ENCODE data around the gene SPEM1.

Gene SPEM1

GRCh38 chr17:7391307-7391706 is 28.8 kb upstream of the SPEM1 start:
- no peak overlapping the region for H3K9ac ChIP-seq (ENCODE audit: low read depth, low read length)
- peaks cover 6% of the 10 kb centered on the region; the same call in 1 of the 2 replicates for H3K4me1 ChIP-seq (ENCODE audit: insufficient read depth, low read length)
- H3K36me3 ChIP-seq (ENCODE audit: insufficient read depth, low read length) = peaks cover 3% of the 10 kb centered on the region; the same call in 1 of the 2 replicates
- H3K9me3 ChIP-seq (ENCODE audit: control insufficient read depth, insufficient read depth, low read length) = no peaks in the 10 kb centered on the region

GRCh38 chr17:7392696-7393612 is 27.2 kb upstream of the SPEM1 start:
- Histone ChIP-seq H3K36me3 (ENCODE audit: insufficient read depth, low read length) (peaks cover 3% of the 10 kb centered on the region; the same call in 1 of the 2 replicates), H3K9ac (ENCODE audit: low read depth, low read length) (peak overlapping the region; percentile 78; the same call in 1 of the 2 replicates), H3K4me1 (ENCODE audit: insufficient read depth, low read length) (peaks cover 6% of the 10 kb centered on the region; the same call in 1 of the 2 replicates), H3K9me3 (ENCODE audit: control insufficient read depth, insufficient read depth, low read length) (no peaks in the 10 kb centered on the region)

GRCh38 chr17:7393613-7394451 is 26.3 kb upstream of the SPEM1 start:
- Histone ChIP-seq H3K36me3 (ENCODE audit: insufficient read depth, low read length) (peaks cover 3% of the 10 kb centered on the region; the same call in 1 of the 2 replicates), H3K9me3 (ENCODE audit: control insufficient read depth, insufficient read depth, low read length) (no peaks in the 10 kb centered on the region), H3K4me1 (ENCODE audit: insufficient read depth, low read length) (peaks cover 6% of the 10 kb centered on the region; the same call in 1 of the 2 replicates), H3K9ac (ENCODE audit: low read depth, low read length) (peak overlapping the region; percentile 78)

- no peaks in the 10 kb centered on the region for H3K9me3 ChIP-seq (ENCODE audit: control insufficient read depth, insufficient read depth, low read length)
- peaks cover 6% of the 10 kb centered on the region; the same call in 1 of the 2 replicates for H3K4me1 ChIP-seq (ENCODE audit: insufficient read depth, low read length)
- peak within 1 kb of the TSS; percentile 78 for H3K9ac ChIP-seq (ENCODE audit: low read depth, low read length)
- H3K36me3 ChIP-seq (ENCODE audit: insufficient read depth, low read length) = peaks cover 3% of the 10 kb centered on the region; the same call in 1 of the 2 replicates
Observed at GRCh38 chr17:7394452-7395191, 25.5 kb upstream of the SPEM1 start, which contains the start of gene PLSCR3. TSS of gene PLSCR3 (minus strand) at chr17:7394525. CDS start at chr17:7394110, 415 bp downstream.

GRCh38 chr17:7396147-7396546 is 24.0 kb upstream of the SPEM1 start:
- H3K36me3 ChIP-seq (ENCODE audit: insufficient read depth, low read length) = peaks cover 3% of the 10 kb centered on the region; the same call in 1 of the 2 replicates
- H3K4me1 ChIP-seq (ENCODE audit: insufficient read depth, low read length) = peaks cover 2% of the 10 kb centered on the region; the same call in 1 of the 2 replicates
- H3K9me3 ChIP-seq (ENCODE audit: control insufficient read depth, insufficient read depth, low read length) = no peaks in the 10 kb centered on the region
- no peak overlapping the region for H3K9ac ChIP-seq (ENCODE audit: low read depth, low read length)

GRCh38 chr17:7398612-7399011 is 21.5 kb upstream of the SPEM1 start:
- H3K9me3 ChIP-seq (ENCODE audit: control insufficient read depth, insufficient read depth, low read length) = no peaks in the 10 kb centered on the region
- H3K36me3 ChIP-seq (ENCODE audit: insufficient read depth, low read length) = no peaks in the 10 kb centered on the region; the same call in 1 of the 2 replicates
- no peak overlapping the region for H3K9ac ChIP-seq (ENCODE audit: low read depth, low read length)
- H3K4me1 ChIP-seq (ENCODE audit: insufficient read depth, low read length) = peaks cover 6% of the 10 kb centered on the region

GRCh38 chr17:7403043-7403726 is 16.9 kb upstream of the SPEM1 start:
- Histone ChIP-seq H3K9ac (ENCODE audit: low read depth, low read length) (peak overlapping the region; percentile 77), H3K36me3 (ENCODE audit: insufficient read depth, low read length) (no peaks in the 10 kb centered on the region; the same call in 1 of the 2 replicates), H3K9me3 (ENCODE audit: control insufficient read depth, insufficient read depth, low read length) (no peaks in the 10 kb centered on the region), H3K4me1 (ENCODE audit: insufficient read depth, low read length) (peaks cover 14% of the 10 kb centered on the region)

GRCh38 chr17:7403727-7403976 is 16.5 kb upstream of the SPEM1 start:
- Histone ChIP-seq H3K9me3 (ENCODE audit: control insufficient read depth, insufficient read depth, low read length) (no peaks in the 10 kb centered on the region), H3K4me1 (ENCODE audit: insufficient read depth, low read length) (peaks cover 14% of the 10 kb centered on the region), H3K9ac (ENCODE audit: low read depth, low read length) (peak overlapping the region; percentile 77), H3K36me3 (ENCODE audit: insufficient read depth, low read length) (no peaks in the 10 kb centered on the region; the same call in 1 of the 2 replicates)

GRCh38 chr17:7403977-7404736 is 16.0 kb upstream of the SPEM1 start, which contains the start of gene TMEM256:
TSS of gene TMEM256 (minus strand) at chr17:7404097. CDS start at chr17:7404084, 13 bp downstream.
- Histone ChIP-seq H3K4me1 (ENCODE audit: insufficient read depth, low read length) (peaks cover 14% of the 10 kb centered on the region), H3K36me3 (ENCODE audit: insufficient read depth, low read length) (no peaks in the 10 kb centered on the region; the same call in 1 of the 2 replicates), H3K9me3 (ENCODE audit: control insufficient read depth, insufficient read depth, low read length) (no peaks in the 10 kb centered on the region), H3K9ac (ENCODE audit: low read depth, low read length) (peak within 1 kb of the TSS; percentile 77)

GRCh38 chr17:7404737-7405349 is 15.3 kb upstream of the SPEM1 start:
- H3K9ac ChIP-seq (ENCODE audit: low read depth, low read length) = peak overlapping the region; percentile 77
- H3K4me1 ChIP-seq (ENCODE audit: insufficient read depth, low read length) = peaks cover 14% of the 10 kb centered on the region
- no peaks in the 10 kb centered on the region for H3K9me3 ChIP-seq (ENCODE audit: control insufficient read depth, insufficient read depth, low read length)
- H3K36me3 ChIP-seq (ENCODE audit: insufficient read depth, low read length) = no peaks in the 10 kb centered on the region; the same call in 1 of the 2 replicates

GRCh38 chr17:7405350-7406234 is 14.5 kb upstream of the SPEM1 start:
- Histone ChIP-seq H3K9me3 (ENCODE audit: control insufficient read depth, insufficient read depth, low read length) (no peaks in the 10 kb centered on the region), H3K4me1 (ENCODE audit: insufficient read depth, low read length) (peaks cover 14% of the 10 kb centered on the region), H3K9ac (ENCODE audit: low read depth, low read length) (peak overlapping the region; percentile 77), H3K36me3 (ENCODE audit: insufficient read depth, low read length) (no peaks in the 10 kb centered on the region; the same call in 1 of the 2 replicates)

All from ES-I3 (cell line).